K562 treated with DMSO at 1 percent for 12 hours (cell line): ENCODE data around the gene LSMEM2. TPM values are rescaled to one million over a fixed set of nuclear protein-coding genes. Genes with fewer than 3 reads are reported as not detected.

Source experiments
- total RNA-seq: library from RNA; unstranded; fragments of 300-600 nt; gene quantifications from 2 replicates; pipeline ENCODE4 v1.2.3, GENCODE V29; 2022; ENCODE audit not compliant: insufficient read depth

LSMEM2 gene
- not detected in 2 replicates for total RNA-seq

DNA sequence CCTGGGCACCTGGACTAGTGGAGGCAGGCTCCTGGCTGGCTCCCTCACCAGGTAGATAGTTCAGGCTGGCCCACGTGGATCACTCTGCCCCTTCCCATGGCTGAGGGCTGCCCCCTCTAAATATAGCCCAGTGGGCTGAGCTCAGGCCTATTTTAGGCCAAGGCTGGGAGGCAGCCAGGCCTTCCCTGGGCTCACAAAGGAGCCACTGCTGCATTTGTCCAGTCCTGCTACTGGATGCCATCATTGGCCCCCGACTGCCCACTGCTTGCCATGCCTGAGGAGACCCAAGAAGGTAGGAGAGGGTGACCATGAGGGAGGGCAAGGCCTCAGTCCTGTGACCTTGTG is at the start of gene LSMEM2:
Gene LSMEM2 (plus strand): TSS at position 208 of the 345 bp plus-strand sequence. CDS start 27 bp downstream, at position 235.

DNA sequence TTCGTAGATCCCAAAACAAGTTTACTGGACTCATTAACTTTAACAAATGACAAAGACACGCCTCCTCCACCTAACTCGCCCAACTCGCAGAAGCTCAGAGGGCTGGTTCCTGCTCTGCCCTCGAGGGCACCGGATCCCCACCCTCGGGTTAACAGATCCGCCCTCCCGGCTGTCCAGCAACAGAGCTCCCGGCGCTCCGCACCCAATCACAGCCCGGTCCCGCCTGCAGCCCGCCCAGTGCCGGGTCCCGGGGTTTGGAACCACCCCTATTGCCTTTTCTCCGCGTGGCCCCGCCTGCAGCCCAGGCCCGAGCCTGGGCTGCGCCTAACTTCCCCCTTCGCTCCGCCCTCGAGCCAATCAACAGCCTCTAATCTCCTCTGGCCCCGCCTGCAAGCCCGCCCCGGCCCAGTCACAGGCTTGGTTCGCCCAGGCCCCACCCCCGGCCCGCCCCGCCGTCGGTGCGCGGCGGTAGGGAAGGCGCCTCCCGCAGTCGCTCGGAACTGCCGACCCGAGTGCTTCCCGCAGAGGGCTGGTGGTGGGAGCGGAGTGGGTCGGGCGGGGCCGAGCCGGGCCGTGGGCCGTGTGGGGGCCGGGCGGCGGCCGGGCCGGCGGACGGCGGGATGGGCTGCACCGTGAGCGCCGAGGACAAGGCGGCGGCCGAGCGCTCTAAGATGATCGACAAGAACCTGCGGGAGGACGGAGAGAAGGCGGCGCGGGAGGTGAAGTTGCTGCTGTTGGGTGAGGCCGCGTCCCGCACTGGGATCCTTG is 43.0 kb upstream of the LSMEM2 start, which contains the start of gene GNAI2:
Gene GNAI2 (plus strand): TSS at position 489 of the 768 bp plus-strand sequence. CDS start 132 bp downstream, at position 621.

DNA sequence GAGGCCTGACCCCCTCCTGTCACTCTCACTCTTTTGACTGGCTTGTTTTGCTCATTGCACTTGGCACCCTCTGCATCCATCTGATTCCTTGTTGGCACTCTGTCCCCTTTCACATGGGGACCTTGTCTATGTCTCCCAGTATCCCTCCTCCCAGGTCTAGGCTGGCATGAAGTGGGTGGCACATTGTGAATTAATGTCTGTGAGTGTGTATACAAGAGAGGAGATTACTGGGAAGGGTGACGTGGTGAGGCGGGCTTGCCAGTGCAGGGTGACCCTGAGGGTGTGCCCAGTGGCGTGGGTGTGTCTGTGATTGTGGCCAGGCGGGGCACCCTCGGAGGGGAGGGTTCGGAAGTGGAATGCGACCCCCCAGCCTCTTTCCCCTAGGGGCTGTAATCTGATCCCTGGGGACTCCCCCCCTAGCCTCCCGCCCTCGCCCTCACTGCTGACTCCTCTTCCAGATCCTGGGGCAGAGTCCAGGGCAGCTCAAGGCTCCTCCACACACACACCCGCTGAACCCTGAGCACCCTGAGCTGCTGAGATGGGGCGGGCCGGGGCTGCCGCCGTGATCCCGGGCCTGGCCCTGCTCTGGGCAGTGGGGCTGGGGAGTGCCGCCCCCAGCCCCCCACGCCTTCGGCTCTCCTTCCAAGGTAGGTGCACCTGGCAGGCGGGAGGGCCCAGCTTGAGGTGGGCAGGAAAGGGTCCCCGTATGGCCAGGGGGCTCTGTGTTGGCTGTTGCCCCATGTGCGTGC is 10.0 kb upstream of the LSMEM2 start, which contains the start of gene SEMA3B:
Gene SEMA3B (plus strand): TSS at position 445 of the 749 bp plus-strand sequence. CDS start 94 bp downstream, at position 539.

DNA sequence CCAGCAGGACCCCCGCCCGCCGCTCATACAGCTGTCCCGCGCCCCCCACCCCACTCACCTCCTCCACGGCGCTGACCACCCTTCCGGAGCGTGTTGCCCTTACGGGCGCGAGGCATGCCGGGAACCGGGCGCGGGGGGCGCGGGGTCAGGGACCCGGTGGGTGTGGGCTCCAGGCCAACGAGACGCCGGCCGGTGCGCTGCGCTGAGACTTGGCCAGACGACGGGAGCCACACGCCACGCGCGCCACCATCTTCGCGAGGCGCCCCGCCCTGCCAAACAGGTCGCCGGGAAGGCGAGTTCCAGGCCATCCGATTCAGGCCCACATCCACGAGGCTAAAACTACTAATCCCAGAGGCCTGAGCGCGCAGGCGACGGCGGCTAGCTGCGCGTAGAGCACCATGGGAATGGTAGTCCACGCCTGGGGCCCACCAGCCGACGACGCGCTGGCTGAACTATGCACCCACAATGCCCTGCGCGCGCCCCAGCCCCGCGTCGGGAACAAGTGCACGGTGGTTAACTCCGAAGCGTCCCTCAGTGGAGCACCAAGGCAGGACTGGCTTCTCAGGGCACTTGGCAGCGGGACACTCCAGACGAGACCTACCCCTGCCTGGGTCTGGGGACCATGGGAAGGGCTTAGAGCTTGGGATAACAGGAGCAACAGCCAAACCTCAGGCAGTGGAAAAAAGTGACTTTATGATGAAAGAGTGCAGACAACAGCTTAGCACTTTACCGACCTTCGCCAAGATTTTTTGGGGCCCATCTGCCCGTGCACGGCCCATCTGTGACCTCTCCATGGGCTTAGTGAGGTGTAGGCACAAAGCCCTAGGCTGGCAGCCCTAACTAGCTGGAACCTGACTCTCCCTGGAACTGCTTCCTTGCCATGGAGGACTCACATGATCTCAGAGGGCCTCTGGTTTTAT is 13.5 kb downstream of the LSMEM2 start, which contains the start of gene IFRD2:
Gene IFRD2 (minus strand): TSS at position 271 of the 920 bp plus-strand sequence. CDS start 155 bp downstream, at position 116.

DNA sequence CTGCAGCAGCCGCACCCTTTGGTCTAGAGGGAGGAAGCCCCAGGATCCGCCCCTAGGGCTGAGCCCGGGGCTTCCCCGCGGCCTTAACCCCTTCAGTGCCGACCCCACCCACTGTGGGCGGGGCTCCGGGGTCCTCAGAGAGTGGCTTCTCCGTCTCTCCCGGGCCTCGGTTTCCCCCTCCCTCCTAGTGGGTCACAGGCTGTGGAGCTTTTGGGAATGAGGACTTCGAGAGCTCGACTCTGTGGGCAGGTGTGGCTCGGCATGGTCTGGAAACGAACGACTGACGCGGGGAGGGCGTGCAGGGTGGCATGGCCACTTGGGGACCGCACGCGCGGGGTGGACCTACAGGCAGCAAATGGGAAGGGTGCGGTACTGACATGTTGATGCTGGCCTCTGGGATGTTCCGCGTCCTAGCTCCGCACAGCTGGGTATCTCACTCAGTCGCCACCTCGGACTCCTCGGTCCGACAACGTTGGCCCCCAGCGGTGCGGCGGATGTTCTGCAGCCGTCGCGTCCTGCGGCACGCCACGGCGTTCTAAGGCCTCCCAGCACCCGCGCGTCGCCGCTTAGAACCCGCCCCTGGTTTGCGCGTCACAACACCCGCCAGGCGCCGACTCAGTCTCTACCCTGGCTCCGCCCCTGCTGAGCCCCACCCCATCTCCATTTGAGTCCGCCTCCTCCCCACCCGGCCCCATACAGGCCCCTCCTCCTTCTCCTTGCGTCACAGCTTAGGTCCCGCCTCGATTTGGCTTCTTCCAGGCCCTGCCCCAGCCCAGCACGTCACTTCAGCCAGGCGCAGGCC is 20.1 kb downstream of the LSMEM2 start, which contains the start of the genes HYAL3 and NAA80:
Gene HYAL3 (minus strand): TSS at position 570 of the 802 bp plus-strand sequence. CDS start 3,803 bp downstream, outside the sequence.
Gene NAA80 (minus strand): TSS at position 570 of the 802 bp plus-strand sequence. CDS start 1,942 bp downstream, outside the sequence.

DNA sequence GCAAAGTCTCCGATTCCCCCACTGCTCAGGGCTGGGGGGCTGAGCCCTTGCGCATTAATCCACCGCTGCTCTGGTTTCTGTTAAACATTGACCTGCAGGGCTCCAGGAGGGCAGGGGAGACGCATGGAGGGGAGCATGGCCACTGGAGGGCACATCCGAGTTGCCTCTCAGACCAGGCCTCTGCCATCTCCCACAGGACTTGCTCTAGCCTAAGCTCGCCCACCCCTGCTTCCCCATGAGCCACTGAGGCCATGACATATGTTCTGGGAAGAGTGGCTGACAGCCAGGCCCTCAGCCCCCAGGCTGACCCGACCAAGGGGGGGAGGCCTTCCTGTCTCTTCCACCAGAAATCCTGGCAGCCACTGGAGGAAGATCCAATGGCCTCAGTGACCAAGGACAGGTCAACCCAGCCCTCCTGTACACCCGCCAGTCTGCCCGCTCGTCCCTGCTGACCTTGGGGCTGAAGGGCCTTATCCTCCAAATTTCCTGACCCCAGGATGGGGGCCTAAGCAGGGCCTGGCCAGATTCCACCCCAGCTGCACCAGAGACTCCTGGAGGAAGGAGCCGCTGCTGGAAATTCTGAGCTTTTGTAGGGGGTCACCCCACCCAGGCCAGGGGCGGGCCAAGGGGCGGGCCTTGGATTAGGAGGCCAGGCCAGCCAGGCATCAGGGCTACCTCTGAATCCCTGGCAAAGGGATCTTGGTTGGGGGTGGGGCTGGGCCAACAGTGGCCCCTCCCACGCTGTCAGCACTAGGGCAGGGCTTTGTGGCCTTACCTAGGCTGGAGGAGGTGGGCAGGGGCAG is 24.3 kb downstream of the LSMEM2 start, which contains the start of gene HYAL1:
Gene HYAL1 (minus strand): TSS at position 562 of the 803 bp plus-strand sequence. CDS start 618 bp downstream, outside the sequence.

DNA sequence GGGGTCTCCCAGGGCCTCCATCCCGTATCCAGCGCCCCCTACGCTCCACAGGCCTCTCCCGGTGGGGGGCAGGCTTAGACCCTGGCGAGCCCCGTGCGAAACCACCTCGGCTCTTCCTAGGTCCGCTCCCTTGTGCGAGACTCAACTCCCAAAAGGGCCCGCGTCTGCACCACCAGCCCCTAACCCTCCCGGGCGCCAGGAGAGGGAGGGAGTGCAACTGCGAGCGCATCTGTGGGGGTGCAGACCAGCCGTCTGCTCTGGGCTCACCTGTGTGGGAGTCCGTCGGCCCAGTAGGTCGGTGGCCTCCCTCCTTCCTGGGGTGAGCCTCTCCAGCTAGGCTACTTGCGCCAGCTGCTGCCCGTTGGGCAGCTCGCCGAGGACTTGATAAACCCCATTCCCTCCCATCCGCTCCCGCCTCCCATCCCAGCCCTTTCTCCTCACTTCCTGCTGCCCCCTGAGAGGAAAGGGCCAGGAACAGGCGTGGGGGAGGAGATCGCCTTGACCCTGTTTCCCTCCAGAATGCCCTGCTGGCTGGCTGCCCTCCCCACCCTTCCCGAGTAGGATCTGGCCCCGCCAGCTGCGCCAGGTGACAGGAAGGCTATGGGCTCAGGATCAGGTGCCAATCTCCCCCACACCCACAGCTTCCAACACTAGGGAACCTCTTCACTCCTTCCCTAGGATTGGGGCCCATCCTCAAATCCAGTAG is 43.7 kb downstream of the LSMEM2 start, which contains the start of gene HYAL2:
Gene HYAL2 (minus strand): TSS at position 360 of the 706 bp plus-strand sequence. CDS start 2,256 bp downstream, outside the sequence.

DNA sequence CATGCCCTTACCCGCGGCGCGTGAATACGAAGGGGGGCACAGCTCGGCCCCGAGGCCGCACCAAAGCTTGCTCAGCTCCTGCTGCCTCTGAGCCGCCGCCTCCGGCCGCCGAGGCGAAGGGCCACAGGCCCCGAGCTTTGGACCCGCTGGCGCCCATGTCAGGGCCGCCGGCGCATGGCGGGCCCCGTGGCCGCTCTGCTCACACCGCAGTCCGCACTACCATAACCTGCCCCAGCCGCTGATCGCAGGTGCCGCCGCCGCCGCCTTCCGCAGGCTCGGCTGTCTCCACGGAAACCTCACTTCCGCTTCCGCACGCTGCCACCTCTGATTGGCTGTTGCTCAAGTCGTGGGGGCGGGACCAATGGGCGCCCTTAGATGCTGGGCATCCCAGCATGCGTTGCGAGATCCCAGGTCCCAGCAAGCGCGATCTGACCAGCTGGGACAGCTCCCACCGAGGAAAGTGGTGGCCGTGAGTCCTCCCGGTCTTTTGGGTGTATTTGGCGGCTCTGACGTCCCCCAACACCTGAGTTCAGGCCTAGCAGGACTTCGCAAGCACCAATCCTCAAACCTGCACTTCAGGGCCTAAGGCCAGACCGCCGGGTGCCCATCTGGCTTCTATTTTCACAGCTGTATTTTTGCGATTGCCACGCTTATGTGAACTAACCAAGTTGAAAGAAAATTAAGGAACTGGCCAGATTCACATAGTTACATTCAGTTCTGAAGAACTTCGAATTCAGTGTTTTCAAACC is 49.2 kb downstream of the LSMEM2 start, which contains the start of gene TUSC2:
Gene TUSC2 (minus strand): TSS at position 281 of the 749 bp plus-strand sequence. CDS start 124 bp downstream, at position 157.

Other genes starting within 250 kb of the LSMEM2 start
- gene RBM5, start 190.2 kb upstream of the LSMEM2 start, total RNA-seq: 34.3 and 74.7 TPM in 2 replicates
- 1.2 and 3.0 TPM in 2 replicates for gene SEMA3F, start 123.8 kb upstream of the LSMEM2 start, total RNA-seq
- gene GNAT1, start 87.5 kb upstream of the LSMEM2 start, total RNA-seq: not detected in 2 replicates
- gene SLC38A3, start 73.8 kb upstream of the LSMEM2 start, total RNA-seq: not detected in 2 replicates
- 81.0 and 102 TPM in 2 replicates for gene GNAI2, start 42.9 kb upstream of the LSMEM2 start, total RNA-seq
- 4.2 and 4.3 TPM in 2 replicates for gene SEMA3B, start 9.9 kb upstream of the LSMEM2 start, total RNA-seq
- gene IFRD2, start 13.3 kb downstream of the LSMEM2 start, total RNA-seq: 24.4 and 25.2 TPM in 2 replicates
- gene HYAL3, start 20.3 kb downstream of the LSMEM2 start, total RNA-seq: 5.7 and 8.2 TPM in 2 replicates
- 11.4 and 12.5 TPM in 2 replicates for gene NAA80, start 20.3 kb downstream of the LSMEM2 start, total RNA-seq
- 1.4 and 3.0 TPM in 2 replicates for gene HYAL1, start 24.5 kb downstream of the LSMEM2 start, total RNA-seq
- gene HYAL2, start 43.7 kb downstream of the LSMEM2 start, total RNA-seq: 13.7 and 15.2 TPM in 2 replicates
- 37.5 and 40.3 TPM in 2 replicates for gene TUSC2, start 49.1 kb downstream of the LSMEM2 start, total RNA-seq
- gene RASSF1, start 61.7 kb downstream of the LSMEM2 start, total RNA-seq: 44.3 and 50.8 TPM in 2 replicates
- 0.44 and 1.7 TPM in 2 replicates for gene ZMYND10, start 66.6 kb downstream of the LSMEM2 start, total RNA-seq
- gene NPRL2, start 71.7 kb downstream of the LSMEM2 start, total RNA-seq: 22.0 and 25.3 TPM in 2 replicates
- 11.0 and 11.3 TPM in 2 replicates for gene CYB561D2, start 71.8 kb downstream of the LSMEM2 start, total RNA-seq
- 30.7 and 35.7 TPM in 2 replicates for gene TMEM115, start 80.4 kb downstream of the LSMEM2 start, total RNA-seq
- 0.38 TPM in 1 of 2 replicates, not detected in the other for gene CACNA2D2, start 224.5 kb downstream of the LSMEM2 start, total RNA-seq